Smooth muscle cell (in vitro differentiated cells): ENCODE results near the gene BCDIN3D. TPM values are rescaled to one million over a fixed set of nuclear protein-coding genes. Genes with fewer than 3 reads are reported as not detected.

ENCODE experiments used
- DNase-seq: peaks from one replicate; lab custom pipeline; 2025; ENCODE audit not compliant: unreplicated experiment; lab: John Stamatoyannopoulos, UW
- H2AFZ ChIP-seq: fragments of 200-600 bp; sonication (generic); 2 replicates; pipeline ENCODE4 v1.6.0; 2016; ENCODE audit warnings: antibody characterized with exemption, low read depth, mild to moderate bottlenecking
- H3F3A ChIP-seq: fragments of 200-600 bp; sonication (generic); 2 replicates; pipeline ENCODE4 v1.6.0; 2017; ENCODE audit warnings: antibody characterized with exemption, low read depth
- H3K27ac ChIP-seq: fragments of 200-600 bp; sonication (generic); 2 replicates; pipeline ENCODE4 v1.5.1; 2016; ENCODE audit warnings: low read depth, mild to moderate bottlenecking
- H3K27me3 ChIP-seq: fragments of 200-600 bp; sonication (generic); 2 replicates; pipeline ENCODE4 v1.6.1; 2016; ENCODE audit warnings: low read depth, mild to moderate bottlenecking
- H3K36me3 ChIP-seq: fragments of 200-600 bp; sonication (generic); 2 replicates; pipeline ENCODE4 v1.5.1; 2016; ENCODE audit warnings: low read depth
- H3K4me1 ChIP-seq: fragments of 200-600 bp; sonication (generic); 2 replicates; pipeline ENCODE4 v1.5.1; 2016; ENCODE audit warnings: low read depth
- H3K4me2 ChIP-seq: fragments of 200-600 bp; sonication (generic); 2 replicates; pipeline ENCODE4 v1.6.0; 2016; ENCODE audit warnings: mild to moderate bottlenecking
- H3K4me3 ChIP-seq: fragments of 200-600 bp; sonication (generic); 2 replicates; pipeline ENCODE4 v1.5.1; 2016; ENCODE audit warnings: mild to moderate bottlenecking
- H3K79me2 ChIP-seq: fragments of 200-600 bp; sonication (generic); 2 replicates; pipeline ENCODE4 v1.6.0; 2016; ENCODE audit warnings: low read depth, mild to moderate bottlenecking
- H3K9ac ChIP-seq: fragments of 200-600 bp; sonication (generic); 2 replicates; pipeline ENCODE4 v1.6.0; 2016; ENCODE audit warnings: low read depth
- H3K9me3 ChIP-seq: fragments of 200-600 bp; sonication (generic); replicated peaks from 2 replicates; pipeline ENCODE4 v1.5.1; 2016; ENCODE audit warnings: low read depth
- H4K20me1 ChIP-seq: fragments of 200-600 bp; sonication (generic); 2 replicates; pipeline ENCODE4 v1.6.0; 2016; ENCODE audit warnings: low read depth
- WGBS: methylation state at CpG from one replicate; pipeline ENCODE4 v1.1.7; 2016; ENCODE audit warnings: low lambda C conversion rate; 5-methylcytosine and 5-hydroxymethylcytosine counted together
- polyA plus RNA-seq: library from polyadenylated mRNA; unstranded; fragments of >200 nt; fragmentation: Nextera tagmentation; extraction: Ambion mirVana; gene quantifications from 2 replicates; pipeline ENCODE4 v1.2.1, GENCODE V29; 2016
- total RNA-seq: library from RNA; depleted of rRNA; stranded (reverse); fragments of >200 nt; gene quantifications from 2 replicates; pipeline ENCODE4 v1.2.3, GENCODE V29; 2014
- TF ChIP-seq, protein P1 (sequence below): fragments of 200-600 bp; sonication (generic); IDR thresholded peaks from 2 replicates; pipeline ENCODE4 v1.5.1; 2017; ENCODE audit warnings: borderline replicate concordance, mild to moderate bottlenecking, antibody characterized with exemption; ENCODE audit not compliant: insufficient read depth, poor library complexity, severe bottlenecking

Gene BCDIN3D
- total and polyA plus RNA-seq, 2 experiments from 2014 or later, result 2.9 to 3.4 TPM

DNA sequence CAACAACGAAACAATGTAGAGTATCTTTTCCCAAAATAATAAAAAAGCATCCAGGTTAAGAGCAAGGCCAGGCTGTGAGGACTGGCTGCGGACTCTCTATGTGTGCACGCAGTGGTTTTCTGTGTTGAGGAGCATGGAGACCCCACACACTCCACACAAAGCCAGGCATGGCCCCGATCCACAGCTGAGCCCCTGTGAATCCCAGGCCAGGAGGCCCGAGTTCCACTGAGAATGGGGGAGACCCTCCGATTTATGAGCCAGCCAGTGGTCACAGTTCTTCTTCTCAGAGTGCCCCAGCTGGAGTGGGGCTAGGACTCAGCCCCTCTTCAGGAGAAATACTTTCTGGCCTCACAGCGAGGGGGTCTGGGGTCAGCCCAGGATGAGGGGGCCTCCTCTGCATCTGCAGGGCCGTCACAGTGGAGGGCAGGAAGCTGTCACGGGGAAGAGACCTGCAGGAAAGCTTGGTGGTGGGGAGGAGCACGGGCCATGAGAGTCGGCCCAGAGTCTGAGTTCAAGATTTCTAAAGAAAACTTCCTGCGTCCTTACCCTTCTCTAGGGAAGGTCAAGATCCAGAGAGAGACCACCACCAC is 34.8 kb downstream of the BCDIN3D start:
- no peak for DNase-seq
- Histone ChIP-seq H3K4me2 (peak overlapping the region; percentile 59), H3F3A (peaks cover 8% of the 10 kb centered on the region), H3K27ac (peak overlapping the region; percentile 86), H2AFZ (no peak overlapping the region), H3K36me3 (no peaks in the 10 kb centered on the region), H3K79me2 (peaks cover 24% of the 10 kb centered on the region), H3K4me1 (peaks cover 37% of the 10 kb centered on the region), H3K4me3 (no peak overlapping the region), H3K27me3 (no peaks in the 10 kb centered on the region), H3K9me3 (no peaks in the 10 kb centered on the region), H4K20me1 (no peaks in the 10 kb centered on the region), H3K9ac (peak overlapping the region; percentile 70)
- 87% methylated on average over 12 of the region's 12 CpGs for WGBS
- TF ChIP-seq, protein P1, sequence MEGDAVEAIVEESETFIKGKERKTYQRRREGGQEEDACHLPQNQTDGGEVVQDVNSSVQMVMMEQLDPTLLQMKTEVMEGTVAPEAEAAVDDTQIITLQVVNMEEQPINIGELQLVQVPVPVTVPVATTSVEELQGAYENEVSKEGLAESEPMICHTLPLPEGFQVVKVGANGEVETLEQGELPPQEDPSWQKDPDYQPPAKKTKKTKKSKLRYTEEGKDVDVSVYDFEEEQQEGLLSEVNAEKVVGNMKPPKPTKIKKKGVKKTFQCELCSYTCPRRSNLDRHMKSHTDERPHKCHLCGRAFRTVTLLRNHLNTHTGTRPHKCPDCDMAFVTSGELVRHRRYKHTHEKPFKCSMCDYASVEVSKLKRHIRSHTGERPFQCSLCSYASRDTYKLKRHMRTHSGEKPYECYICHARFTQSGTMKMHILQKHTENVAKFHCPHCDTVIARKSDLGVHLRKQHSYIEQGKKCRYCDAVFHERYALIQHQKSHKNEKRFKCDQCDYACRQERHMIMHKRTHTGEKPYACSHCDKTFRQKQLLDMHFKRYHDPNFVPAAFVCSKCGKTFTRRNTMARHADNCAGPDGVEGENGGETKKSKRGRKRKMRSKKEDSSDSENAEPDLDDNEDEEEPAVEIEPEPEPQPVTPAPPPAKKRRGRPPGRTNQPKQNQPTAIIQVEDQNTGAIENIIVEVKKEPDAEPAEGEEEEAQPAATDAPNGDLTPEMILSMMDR, result no peak

DNA sequence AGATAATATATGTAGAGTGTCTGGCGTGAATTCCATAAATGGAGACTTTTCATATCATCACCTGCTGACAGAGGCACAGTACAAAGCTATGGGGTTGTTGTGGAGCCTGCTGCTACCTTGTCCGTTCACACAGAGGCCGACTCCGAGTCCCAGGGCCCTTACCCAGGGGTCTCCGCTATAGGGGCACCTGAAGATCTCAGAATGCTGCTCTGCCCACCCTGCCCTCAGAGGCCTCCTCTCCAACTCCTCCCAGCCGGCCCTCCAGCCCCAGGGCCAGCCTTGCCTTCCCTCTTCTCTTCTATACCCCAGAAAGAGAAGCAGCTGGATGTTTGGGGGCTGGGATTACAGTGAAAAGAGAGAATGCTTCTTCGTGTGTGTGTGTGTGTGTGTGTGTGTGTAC is 36.0 kb downstream of the BCDIN3D start:
- Histone ChIP-seq H3K27ac (no peak overlapping the region), H3K36me3 (no peaks in the 10 kb centered on the region), H3K4me1 (peaks cover 37% of the 10 kb centered on the region), H3K4me2 (no peak overlapping the region), H3K4me3 (no peak overlapping the region), H4K20me1 (no peaks in the 10 kb centered on the region), H3F3A (peaks cover 8% of the 10 kb centered on the region), H3K9me3 (no peaks in the 10 kb centered on the region), H3K27me3 (no peaks in the 10 kb centered on the region), H2AFZ (no peak overlapping the region), H3K9ac (no peak overlapping the region), H3K79me2 (peaks cover 24% of the 10 kb centered on the region)
- 92% methylated on average over 7 of the region's 7 CpGs for WGBS
- TF ChIP-seq, protein P1, result no peak
- no peak for DNase-seq

DNA sequence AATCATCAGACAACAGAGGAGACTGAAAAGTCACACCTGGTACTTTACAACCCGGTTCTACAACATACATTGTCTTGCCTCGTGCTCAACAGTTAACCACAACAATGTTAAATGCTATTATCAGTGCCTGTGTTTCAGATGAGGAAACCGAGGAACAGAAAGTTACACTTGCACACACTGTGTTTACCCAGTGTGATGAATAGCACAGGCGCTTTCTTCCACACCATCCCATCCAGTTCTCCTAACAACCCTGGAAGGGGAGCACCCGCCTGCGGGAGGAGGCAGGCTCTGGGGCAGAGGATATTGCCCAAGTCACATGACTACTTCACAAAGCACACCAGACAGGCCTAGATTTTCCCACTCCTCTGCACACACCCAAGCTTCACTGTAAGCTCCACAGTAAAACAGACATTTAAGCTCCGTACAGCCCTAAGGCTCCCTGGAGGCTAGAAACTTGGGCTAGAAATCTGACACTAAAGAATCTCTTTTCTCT is 36.5 kb downstream of the BCDIN3D start:
- no peak overlapping the region for H3K4me2 ChIP-seq
- H3K27me3 ChIP-seq, result no peaks in the 10 kb centered on the region
- H3K9me3 ChIP-seq, result no peaks in the 10 kb centered on the region
- H3F3A ChIP-seq, result peaks cover 3% of the 10 kb centered on the region
- TF ChIP-seq, protein P1, result no peak
- no peaks in the 10 kb centered on the region for H3K36me3 ChIP-seq
- H3K4me1 ChIP-seq, result peaks cover 34% of the 10 kb centered on the region
- H3K4me3 ChIP-seq, result no peak overlapping the region
- H3K9ac ChIP-seq, result no peak overlapping the region
- H3K27ac ChIP-seq, result no peak overlapping the region
- no peak overlapping the region for H2AFZ ChIP-seq
- H4K20me1 ChIP-seq, result no peaks in the 10 kb centered on the region
- 70% methylated on average over 7 of the region's 7 CpGs for WGBS
- no peak for DNase-seq
- H3K79me2 ChIP-seq, result peaks cover 22% of the 10 kb centered on the region

DNA sequence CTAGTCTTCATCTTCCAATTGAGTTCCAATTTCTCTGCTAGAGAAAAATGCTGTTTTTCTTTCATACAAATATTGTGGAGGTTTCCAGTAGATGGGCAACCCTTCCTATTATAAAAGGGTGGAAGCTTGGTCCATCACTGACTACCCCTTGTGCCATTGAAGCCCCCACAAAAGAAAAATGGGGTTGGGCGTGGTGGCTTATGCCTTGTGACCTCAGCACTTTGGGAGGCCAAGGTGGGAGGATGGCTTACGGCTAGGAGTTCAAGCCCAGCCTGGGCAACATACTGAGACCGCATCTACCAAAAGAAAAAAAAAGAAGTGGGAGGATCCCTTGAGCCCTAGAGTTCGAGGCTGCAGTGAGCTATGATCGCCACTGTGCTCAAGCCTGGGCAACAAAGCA is 37.5 kb downstream of the BCDIN3D start:
- Histone ChIP-seq H3F3A (no peaks in the 10 kb centered on the region), H3K9ac (no peak overlapping the region), H2AFZ (no peak overlapping the region), H4K20me1 (no peaks in the 10 kb centered on the region), H3K27ac (no peak overlapping the region), H3K4me2 (no peak overlapping the region), H3K36me3 (no peaks in the 10 kb centered on the region), H3K4me3 (no peak overlapping the region), H3K79me2 (peaks cover 16% of the 10 kb centered on the region), H3K9me3 (no peaks in the 10 kb centered on the region), H3K27me3 (no peaks in the 10 kb centered on the region), H3K4me1 (peaks cover 24% of the 10 kb centered on the region)
- no peak for DNase-seq
- WGBS, result 95% methylated on average over 5 of the region's 5 CpGs
- TF ChIP-seq, protein P1, result no peak
